NK-92 treated with Interleukin-12 subunit alpha and Interleukin-12 subunit beta, amount 100 ng/mL, for 24 hours (cell line): ENCODE results near the gene TLX2.

ENCODE experiments used
- DNase-seq: peaks from one replicate; lab custom pipeline; 2025; lab: John Stamatoyannopoulos, UW

TLX2 gene

DNA sequence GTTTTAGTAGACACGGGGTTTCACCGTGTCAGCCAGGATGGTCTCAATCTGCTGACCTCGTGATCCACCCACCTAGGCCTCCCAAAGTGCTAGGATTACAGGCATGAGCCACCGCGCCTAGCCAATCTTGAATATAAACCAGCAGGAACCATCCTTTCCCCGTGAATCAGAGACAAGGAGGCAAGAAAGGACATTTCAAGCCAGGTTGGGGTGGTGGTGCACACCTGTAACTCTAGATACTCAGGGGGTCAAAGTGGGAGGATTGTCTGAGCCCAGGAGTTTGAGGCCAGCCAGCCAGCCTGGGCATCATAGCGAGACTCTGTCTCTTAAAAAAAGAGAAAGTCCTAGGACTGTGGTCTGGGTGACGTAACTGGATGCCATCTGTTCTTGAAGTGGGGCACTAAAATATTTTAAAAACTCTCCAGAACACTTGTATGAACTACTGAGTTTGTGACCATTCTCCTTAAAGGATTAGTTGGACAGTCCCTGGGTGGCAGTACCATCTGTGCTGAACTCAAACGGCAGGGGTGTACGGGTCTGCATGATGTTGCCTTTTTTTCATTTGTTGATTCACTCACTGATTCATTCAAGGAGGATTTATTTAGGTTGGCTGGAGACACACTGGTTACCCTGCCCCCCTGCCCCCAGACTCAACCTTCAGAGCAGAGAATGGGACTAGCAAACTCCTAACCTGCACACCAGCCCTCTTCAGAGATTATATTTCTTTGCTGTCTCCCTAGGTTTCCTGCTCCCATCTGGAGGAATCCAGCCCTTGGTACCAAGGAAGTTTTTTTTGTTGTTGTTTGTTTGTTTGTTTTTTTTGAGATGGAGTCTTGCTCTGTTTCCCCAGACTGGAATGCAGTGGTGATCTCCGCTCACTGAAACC, 2.9 kb upstream of the TLX2 start:
- no peak for DNase-seq

DNA sequence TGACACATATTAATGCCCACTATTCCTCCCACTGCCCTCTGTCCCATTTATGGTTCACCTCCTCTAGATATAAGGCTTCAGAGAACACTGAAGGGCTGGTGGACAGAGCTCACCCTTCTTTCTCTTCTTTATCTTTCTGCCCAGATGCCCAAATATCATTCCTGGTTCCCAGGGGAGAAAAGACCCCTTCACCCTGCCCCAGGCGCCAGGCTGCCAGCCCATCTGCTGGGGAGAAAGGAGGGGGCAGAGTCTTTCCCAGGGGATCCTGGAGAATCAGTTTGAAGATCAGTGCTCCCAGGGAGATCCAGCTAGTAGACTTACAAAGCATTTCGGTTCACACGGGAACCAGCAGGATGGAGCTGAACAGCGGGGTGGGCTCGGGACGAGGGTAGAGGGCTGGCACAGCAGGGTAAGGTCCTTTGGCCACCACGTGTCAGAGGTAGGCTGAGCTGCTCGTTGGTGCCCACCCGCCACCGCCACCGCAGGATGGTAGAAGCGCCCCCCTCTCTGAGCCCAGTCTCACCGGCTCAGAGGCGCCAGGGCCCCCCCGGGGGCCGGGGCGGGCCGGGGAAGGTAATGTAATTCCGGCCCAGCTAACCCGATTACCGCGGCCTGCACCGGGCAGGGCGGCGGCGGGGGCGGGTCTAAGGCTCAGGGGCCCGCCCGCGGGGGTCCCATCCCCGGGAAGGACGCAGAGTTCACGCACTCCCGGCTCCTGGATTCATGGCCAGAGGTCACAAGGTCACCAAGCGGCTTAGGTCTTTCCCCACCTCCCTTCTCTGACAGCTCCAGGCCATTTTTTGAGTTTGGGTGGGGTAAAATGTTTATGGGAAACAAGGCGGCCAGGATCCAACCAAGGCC, 1.3 kb upstream of the TLX2 start:
- no peak for DNase-seq

DNA sequence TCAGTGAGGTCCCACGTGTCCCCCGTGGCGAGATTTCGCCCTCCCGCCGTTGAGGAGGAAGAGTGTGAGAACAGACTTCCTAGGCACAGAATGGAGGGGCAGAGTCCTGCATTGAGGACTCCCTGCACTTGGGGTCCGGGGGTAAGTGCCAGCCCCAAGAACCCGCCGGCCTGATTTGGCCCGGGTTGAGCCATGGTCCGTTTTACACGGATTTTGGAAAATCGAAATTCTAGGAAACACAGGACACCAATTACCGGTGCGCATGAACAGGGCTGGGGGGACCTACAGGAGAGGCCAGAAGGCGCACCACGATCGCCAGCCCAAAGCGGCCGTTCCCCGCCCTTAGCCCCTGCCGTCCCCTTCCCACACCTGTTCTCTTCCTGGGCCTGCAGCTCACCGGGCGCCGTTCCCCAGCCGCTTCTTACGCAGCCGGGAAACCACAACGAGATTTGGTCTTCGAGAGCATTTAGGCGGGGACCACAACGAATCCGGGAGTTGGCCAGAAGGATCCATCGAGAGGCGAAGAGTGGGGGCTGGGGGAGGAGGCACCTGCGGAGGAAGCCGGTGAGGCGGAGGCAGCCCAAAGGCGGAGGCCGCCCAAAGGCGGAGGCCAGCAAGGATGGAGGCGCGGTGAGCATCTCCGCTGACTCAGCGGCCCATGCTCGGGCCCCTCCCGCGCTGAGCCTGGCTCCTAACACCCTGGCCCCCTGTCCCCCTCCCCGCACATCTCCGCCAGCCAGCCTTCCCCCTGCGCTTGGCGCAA, 464 bp upstream of the TLX2 start:
- DNase-seq: no peak

- DNase-seq: no peak
These were observed 1.2 kb downstream of the TLX2 start for GRCh38 chr2:74515271-74515980.

- no peak for DNase-seq
These were observed 1.9 kb downstream of the TLX2 start for GRCh38 chr2:74515981-74516633.

- no peak for DNase-seq
These were observed 2.4 kb downstream of the TLX2 start for GRCh38 chr2:74516650-74517049.

DNA sequence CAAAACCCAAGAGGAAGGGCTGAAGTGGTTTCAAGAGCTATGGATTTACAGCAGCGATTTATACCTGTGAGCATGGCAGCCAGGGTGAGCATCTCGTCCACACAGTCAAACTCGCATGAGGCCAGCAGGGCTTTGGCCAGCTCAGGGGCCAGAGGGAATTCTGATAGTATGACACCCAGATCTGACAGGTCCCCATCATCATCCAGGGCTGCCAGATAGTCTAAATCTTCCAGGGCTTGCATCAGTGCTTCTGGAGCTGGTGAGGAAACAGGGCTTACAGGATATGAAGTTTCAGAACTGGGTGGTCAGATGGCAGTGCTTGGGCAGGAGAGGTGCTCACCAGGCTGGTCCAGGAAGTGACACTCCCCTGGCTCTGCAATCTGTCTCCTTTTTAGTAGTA, 8.3 kb downstream of the TLX2 start:
- DNase-seq: no peak

- no peak for DNase-seq
These were observed 9.8 kb downstream of the TLX2 start for GRCh38 chr2:74524005-74524404.

- no peak for DNase-seq
These were observed 10.9 kb downstream of the TLX2 start for GRCh38 chr2:74524955-74525716.

GRCh38 chr2:74525717-74526648, 11.7 kb downstream of the TLX2 start, which contains the start of gene DQX1:
DQX1 (minus strand) TSS chr2:74526231; CDS start chr2:74525729, 502 bp downstream.
- no peak for DNase-seq

DNA sequence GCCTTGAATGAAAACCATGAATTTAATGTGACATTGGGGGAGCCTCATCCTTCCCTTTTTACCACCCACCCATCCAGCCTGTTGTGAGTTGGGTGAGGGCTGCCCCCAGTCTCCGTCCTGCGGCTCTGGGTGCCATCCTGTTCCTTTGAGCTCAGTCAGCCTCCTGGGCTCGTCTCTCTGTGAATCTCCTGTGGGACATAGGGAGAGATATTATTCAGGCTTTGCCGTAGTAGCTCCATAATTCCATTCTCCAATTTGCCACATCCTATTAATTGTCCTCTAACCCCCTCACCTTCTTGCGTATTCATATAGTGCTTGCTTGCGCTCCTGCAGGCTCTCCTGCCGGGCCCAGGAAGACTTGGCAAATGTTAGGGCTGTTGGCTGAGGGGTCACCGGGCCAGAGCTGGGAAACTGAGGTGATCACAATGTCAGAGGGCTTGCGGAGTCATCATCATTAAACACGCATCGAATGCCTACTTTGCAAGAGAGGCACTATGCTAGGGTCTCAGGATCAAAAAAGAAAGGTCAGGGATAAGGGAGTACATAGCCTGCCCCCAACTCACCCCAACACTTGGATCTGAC, 12.5 kb downstream of the TLX2 start:
- DNase-seq: no peak

GRCh38 chr2:74527741-74528140, 13.5 kb downstream of the TLX2 start:
- no peak for DNase-seq

DNA sequence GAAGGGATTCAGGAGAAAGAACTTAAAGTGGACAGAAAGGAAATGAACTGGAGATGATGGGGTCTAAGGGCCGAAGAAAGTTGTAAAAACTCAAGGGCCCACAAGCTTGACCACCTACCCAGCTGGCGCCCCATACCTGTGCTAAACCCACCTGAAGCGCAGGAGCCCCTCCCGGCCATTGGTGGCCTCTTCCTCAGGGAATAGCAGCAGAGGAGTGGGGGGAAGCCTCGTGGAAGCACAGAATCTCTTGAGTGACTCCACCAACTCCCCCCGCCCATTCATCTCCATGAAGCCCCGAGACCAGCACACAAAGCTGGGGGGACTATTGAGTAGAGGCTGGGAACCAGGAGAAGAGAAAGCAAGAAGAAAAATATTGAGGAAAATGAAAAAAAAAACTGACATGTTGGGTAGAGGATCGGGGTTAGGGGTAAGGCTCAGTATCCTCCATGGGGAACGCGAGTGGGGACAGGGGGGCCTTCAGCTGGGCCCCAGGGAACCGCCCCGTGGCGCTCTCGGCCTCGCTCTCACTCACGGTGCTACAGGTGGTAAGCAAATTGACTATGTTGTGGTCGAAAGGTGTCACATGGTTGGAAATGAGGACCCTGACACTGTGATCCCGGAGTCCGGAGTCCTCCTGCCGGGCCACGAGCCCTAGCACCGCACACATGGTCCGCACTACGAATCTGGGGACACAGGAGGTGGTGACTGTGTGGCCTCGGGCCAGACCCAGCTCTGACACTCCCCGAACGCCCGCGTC, 14.5 kb downstream of the TLX2 start:
- no peak for DNase-seq

GRCh38 chr2:74529357-74530238, 15.3 kb downstream of the TLX2 start, which contains the start of the genes AUP1 and HTRA2:
AUP1 (minus strand) TSS chr2:74529706; CDS start chr2:74529629, 77 bp downstream.
HTRA2 (plus strand) TSS chr2:74529933; CDS start chr2:74530007, 74 bp downstream.
- DNase-seq: peak; percentile 97

DNA sequence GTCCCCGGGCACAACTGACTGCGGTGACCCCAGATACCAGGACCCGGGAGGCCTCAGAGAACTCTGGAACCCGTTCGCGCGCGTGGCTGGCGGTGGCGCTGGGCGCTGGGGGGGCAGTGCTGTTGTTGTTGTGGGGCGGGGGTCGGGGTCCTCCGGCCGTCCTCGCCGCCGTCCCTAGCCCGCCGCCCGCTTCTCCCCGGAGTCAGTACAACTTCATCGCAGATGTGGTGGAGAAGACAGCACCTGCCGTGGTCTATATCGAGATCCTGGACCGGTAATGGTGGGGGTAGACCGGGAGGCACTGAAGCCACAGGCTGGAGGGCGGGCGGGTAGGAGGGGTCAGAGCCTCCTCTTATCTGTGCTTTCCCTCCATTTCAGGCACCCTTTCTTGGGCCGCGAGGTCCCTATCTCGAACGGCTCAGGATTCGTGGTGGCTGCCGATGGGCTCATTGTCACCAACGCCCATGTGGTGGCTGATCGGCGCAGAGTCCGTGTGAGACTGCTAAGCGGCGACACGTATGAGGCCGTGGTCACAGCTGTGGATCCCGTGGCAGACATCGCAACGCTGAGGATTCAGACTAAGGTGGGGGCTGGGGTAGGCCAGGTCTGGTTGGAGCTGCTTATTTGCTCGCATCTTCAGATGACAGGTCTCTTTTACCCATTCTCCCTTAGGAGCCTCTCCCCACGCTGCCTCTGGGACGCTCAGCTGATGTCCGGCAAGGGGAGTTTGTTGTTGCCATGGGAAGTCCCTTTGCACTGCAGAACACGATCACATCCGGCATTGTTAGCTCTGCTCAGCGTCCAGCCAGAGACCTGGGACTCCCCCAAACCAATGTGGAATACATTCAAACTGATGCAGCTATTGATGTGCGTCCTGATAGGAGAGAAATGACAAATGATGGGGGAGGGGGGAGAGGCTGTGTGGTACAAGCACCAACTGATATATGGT, 16.3 kb downstream of the TLX2 start:
- DNase-seq: peak; percentile 64

DNA sequence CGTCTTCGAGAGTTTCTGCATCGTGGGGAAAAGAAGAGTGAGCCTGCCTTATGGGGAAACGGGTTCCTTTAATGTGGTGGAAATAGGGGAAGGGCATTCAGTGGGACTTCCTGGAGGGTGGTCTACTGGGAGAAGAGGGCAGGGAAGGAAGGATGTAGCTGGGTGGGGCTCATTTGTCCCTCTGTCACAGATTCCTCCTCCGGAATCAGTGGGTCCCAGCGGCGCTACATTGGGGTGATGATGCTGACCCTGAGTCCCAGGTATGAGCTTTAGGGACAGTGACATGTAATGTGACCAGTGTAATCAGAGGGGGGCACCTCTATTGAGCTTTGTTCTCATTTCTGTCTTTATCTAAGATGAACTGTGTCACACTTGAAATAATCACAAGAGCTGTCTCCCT, 17.4 kb downstream of the TLX2 start:
- no peak for DNase-seq
